Astrocyte (in vitro differentiated cells and primary cell): ENCODE measurements around the gene TSR3. TPM values are rescaled to one million over a fixed set of nuclear protein-coding genes. Genes with fewer than 3 reads are reported as not detected.
A peak's percentile ranks its signal among the peaks of the same experiment; 100 is the strongest.

Source experiments
- DNase-seq: peaks from one replicate; pipeline ENCODE4 v3.0.0-alpha.2; 2010; ENCODE audit warnings: low read depth
- FAIRE-seq: peaks from 2 replicates; lab custom pipeline; 2011; peaks lifted over from hg19 to GRCh38; lab: Jason Lieb, UNC
- H2AFZ ChIP-seq: 2 replicates; pipeline ENCODE4 v1.6.0; 2012; ENCODE audit warnings: low read depth, low read length, inconsistent platforms
- H3K27ac ChIP-seq: 2 replicates; pipeline ENCODE4 v1.5.1; 2011; ENCODE audit warnings: low read depth, low read length, inconsistent platforms
- H3K27me3 ChIP-seq: 2 replicates; pipeline ENCODE4 v1.6.0; 2011; ENCODE audit warnings: low read length, inconsistent platforms; ENCODE audit not compliant: insufficient read depth
- H3K36me3 ChIP-seq: 2 replicates; pipeline ENCODE4 v1.5.1; 2011; ENCODE audit warnings: low read length, inconsistent platforms; ENCODE audit not compliant: insufficient read depth
- H3K4me1 ChIP-seq: 2 replicates; pipeline ENCODE4 v1.5.1; 2011; ENCODE audit warnings: low read length, inconsistent platforms; ENCODE audit not compliant: insufficient read depth
- H3K4me2 ChIP-seq: 2 replicates; pipeline ENCODE4 v1.6.0; 2012; ENCODE audit warnings: low read length, inconsistent platforms
- H3K4me3 ChIP-seq: 2 replicates; pipeline ENCODE4 v1.5.1; 2011; ENCODE audit warnings: low read depth, mild to moderate bottlenecking, low read length, inconsistent platforms; ENCODE audit not compliant: insufficient read depth
- H3K79me2 ChIP-seq: 2 replicates; pipeline ENCODE4 v1.6.0; 2012; ENCODE audit warnings: mild to moderate bottlenecking, low read length, inconsistent platforms; ENCODE audit not compliant: insufficient read depth
- H3K9ac ChIP-seq: 2 replicates; pipeline ENCODE4 v1.6.0; 2012; ENCODE audit warnings: mild to moderate bottlenecking, low read length, inconsistent platforms
- H3K9me3 ChIP-seq: 2 replicates; pipeline ENCODE4 v1.5.1; 2012; ENCODE audit warnings: low read depth, mild to moderate bottlenecking, low read length, inconsistent platforms; ENCODE audit not compliant: insufficient read depth
- H4K20me1 ChIP-seq: 2 replicates; pipeline ENCODE4 v1.6.0; 2012; ENCODE audit warnings: low read length, inconsistent platforms; ENCODE audit not compliant: insufficient read depth
- H3K27ac Mint-ChIP-seq: one replicate; pipeline ENCODE4 v1.8.0; 2021; ENCODE audit warnings: mild to moderate bottlenecking, mixed read lengths; ENCODE audit not compliant: unreplicated experiment
- H3K27me3 Mint-ChIP-seq: one replicate; pipeline ENCODE4 v1.8.0; 2021; ENCODE audit warnings: low read depth, mixed read lengths; ENCODE audit not compliant: unreplicated experiment
- H3K36me3 Mint-ChIP-seq: one replicate; pipeline ENCODE4 v1.8.0; 2021; ENCODE audit warnings: low read depth, mixed read lengths; ENCODE audit not compliant: unreplicated experiment
- H3K4me1 Mint-ChIP-seq: one replicate; pipeline ENCODE4 v1.8.0; 2021; ENCODE audit warnings: low read depth, mixed read lengths; ENCODE audit not compliant: unreplicated experiment
- H3K4me3 Mint-ChIP-seq: one replicate; pipeline ENCODE4 v1.8.0; 2021; ENCODE audit warnings: mild to moderate bottlenecking, moderate library complexity, mixed read lengths; ENCODE audit not compliant: unreplicated experiment
- H3K9me3 Mint-ChIP-seq: one replicate; pipeline ENCODE4 v1.8.0; 2021; ENCODE audit warnings: mild to moderate bottlenecking, mixed read lengths; ENCODE audit not compliant: unreplicated experiment
- CTCF ChIP-seq: IDR thresholded peaks from 2 replicates; pipeline ENCODE4 v1.5.1; 2011; ENCODE audit warnings: low read depth, mild to moderate bottlenecking, inconsistent platforms, low read length, moderate library complexity; ENCODE audit not compliant: insufficient read depth
- EZH2 ChIP-seq: IDR thresholded peaks from 2 replicates; pipeline ENCODE4 v1.6.1; 2012; ENCODE audit warnings: mild to moderate bottlenecking, low read length, inconsistent platforms; ENCODE audit not compliant: insufficient read depth
- total RNA-seq: library from RNA; stranded (reverse); gene quantifications from 2 replicates; pipeline ENCODE4 v1.2.1, GENCODE V29; 2021

TSR3 gene
- total RNA-seq, 1 donor from 2014 or later: 63.3 TPM

- FAIRE-seq (no peak), DNase-seq (no peak)
- Histone ChIP-seq H3K27ac (no peak overlapping the region), H3K9ac (no peak overlapping the region), H3K4me3 (no peak overlapping the region), H3K79me2 (peaks cover 95% of the 10 kb centered on the region), H3K36me3 (no peaks in the 10 kb centered on the region), H4K20me1 (peaks cover 75% of the 10 kb centered on the region), H2AFZ (no peak overlapping the region), H3K27me3 (no peaks in the 10 kb centered on the region), H3K4me2 (no peak overlapping the region), H3K9me3 (no peaks in the 10 kb centered on the region), H3K4me1 (peaks cover 12% of the 10 kb centered on the region)
- H3K9me3 Mint-ChIP-seq: no peaks in the 10 kb centered on the region
- no peak overlapping the region for H3K27ac Mint-ChIP-seq
- no peak overlapping the region for H3K4me3 Mint-ChIP-seq
- H3K27me3 Mint-ChIP-seq: no peaks in the 10 kb centered on the region
- TF ChIP-seq CTCF: no peak
- TF ChIP-seq EZH2: no peak
- H3K36me3 Mint-ChIP-seq: peaks cover 2% of the 10 kb centered on the region
- H3K4me1 Mint-ChIP-seq: peaks cover 11% of the 10 kb centered on the region
Observed at GRCh38 chr16:1355591-1355990, 3.9 kb upstream of the TSR3 start.

- H3K9me3 Mint-ChIP-seq: no peaks in the 10 kb centered on the region
- H3K9ac ChIP-seq: no peak overlapping the region
- no peaks in the 10 kb centered on the region for H3K27me3 Mint-ChIP-seq
- peaks cover 73% of the 10 kb centered on the region for H4K20me1 ChIP-seq
- no peaks in the 10 kb centered on the region for H3K27me3 ChIP-seq
- H3K79me2 ChIP-seq: peaks cover 95% of the 10 kb centered on the region
- H3K36me3 ChIP-seq: no peaks in the 10 kb centered on the region
- H3K4me3 Mint-ChIP-seq: no peak overlapping the region
- TF ChIP-seq EZH2: no peak
- no peak for TF ChIP-seq CTCF
- H3K4me2 ChIP-seq: no peak overlapping the region
- no peak overlapping the region for H2AFZ ChIP-seq
- H3K4me1 Mint-ChIP-seq: peaks cover 11% of the 10 kb centered on the region
- H3K4me3 ChIP-seq: no peak overlapping the region
- H3K36me3 Mint-ChIP-seq: peaks cover 2% of the 10 kb centered on the region
- DNase-seq: no peak
- no peak overlapping the region for H3K27ac Mint-ChIP-seq
- H3K4me1 ChIP-seq: peaks cover 16% of the 10 kb centered on the region
- FAIRE-seq: no peak
- no peaks in the 10 kb centered on the region for H3K9me3 ChIP-seq
- H3K27ac ChIP-seq: no peak overlapping the region
Observed at GRCh38 chr16:1354815-1355540, 3.3 kb upstream of the TSR3 start.

- H3K9me3 Mint-ChIP-seq: no peaks in the 10 kb centered on the region
- no peaks in the 10 kb centered on the region for H3K27me3 Mint-ChIP-seq
- H3K27ac Mint-ChIP-seq: peak overlapping the region; percentile 18
- FAIRE-seq: no peak
- H3K27me3 ChIP-seq: no peaks in the 10 kb centered on the region
- H3K36me3 ChIP-seq: no peaks in the 10 kb centered on the region
- H3K36me3 Mint-ChIP-seq: no peaks in the 10 kb centered on the region
- H3K79me2 ChIP-seq: peaks cover 64% of the 10 kb centered on the region
- peaks cover 44% of the 10 kb centered on the region for H4K20me1 ChIP-seq
- H2AFZ ChIP-seq: peak overlapping the region; percentile 92
- peak overlapping the region; percentile 99 for H3K4me2 ChIP-seq
- H3K4me1 Mint-ChIP-seq: peaks cover 8% of the 10 kb centered on the region
- H3K27ac ChIP-seq: peak overlapping the region; percentile 41
- H3K4me1 ChIP-seq: peaks cover 16% of the 10 kb centered on the region
- peak overlapping the region; percentile 91 for H3K9ac ChIP-seq
- DNase-seq: no peak
- peak overlapping the region; percentile 93 for H3K4me3 ChIP-seq
- H3K4me3 Mint-ChIP-seq: peak overlapping the region; percentile 89
- TF ChIP-seq CTCF: no peak
- no peak for TF ChIP-seq EZH2
- H3K9me3 ChIP-seq: no peaks in the 10 kb centered on the region
Observed at GRCh38 chr16:1351215-1351581, 480 bp downstream of the TSR3 start.
